Right lobe of liver (tissue), 4 donors: ENCODE data around the gene OR2G3.

Experiments
- CTCF ChIP-seq, 4 donors: fragments of 200-600 bp in 3 of 4; fragments of 450-650 bp in 1 of 4; IDR thresholded peaks; one replicate each; pipeline versions ENCODE4 v1.5.1 to v1.8.0; 2016 to 2022; ENCODE audit warnings: antibody characterized with exemption in 4 of 4, mild to moderate bottlenecking in 2 of 4
- POLR2A ChIP-seq: fragments of 450-650 bp; IDR thresholded peaks from one replicate; pipeline ENCODE4 v1.6.1; 2017; ENCODE audit warnings: antibody characterized with exemption, mild to moderate bottlenecking
- donor health status: DM: no; HTN: no; CAD: no.
- donor health status: DM: no; HTN: no; CAD: no.
- donor health status: DM: no; HTN: yes; CAD: no.

- TF ChIP-seq CTCF (IDR thresholded peaks at IDR 0.05): peak; percentile 25 to 49 (median 44)
- TF ChIP-seq POLR2A: no peak
These were observed 28.9 kb upstream of the OR2G3 start for GRCh38 chr1:247576514-247576913.
